OCI-LY7 (cell line): ENCODE data around the gene NF2. TPM values are rescaled to one million over a fixed set of nuclear protein-coding genes. Genes with fewer than 3 reads are reported as not detected.

Experiments used
- BruUV-seq: library from RNA; stranded (reverse); fragments of 400-500 nt; replicated peaks from 2 replicates; lab custom pipeline; 2021; lab: Mats Ljungman, UMichigan
- CTCF ChIA-PET: fragments of 300-600 bp; sonication (Branson Sonifier 250); formaldehyde crosslinking; loops from one replicate; lab custom pipeline; 2022; ENCODE audit warnings: antibody characterized with exemption; ENCODE audit not compliant: unreplicated experiment; lab: Charles Lee
- POLR2A ChIA-PET: fragments of 300-600 bp; sonication (Branson Sonifier 250); formaldehyde crosslinking; loops from one replicate; lab custom pipeline; 2022; ENCODE audit warnings: antibody characterized with exemption; lab: Charles Lee
- DNase-seq: peaks from one replicate; pipeline ENCODE4 v3.0.0-alpha.2; 2015; ENCODE audit warnings: low spot score
- H2AFZ ChIP-seq: fragments of 200-600 bp; sonication (generic), shearing (Covaris generic); 2 replicates; pipeline ENCODE4 v1.6.1; 2014; ENCODE audit warnings: mild to moderate bottlenecking, antibody characterized with exemption, low read length, moderate library complexity
- H3K27ac ChIP-seq: fragments of 200-600 bp; sonication (generic); 2 replicates; pipeline ENCODE4 v1.5.1; 2014; ENCODE audit warnings: mixed run types, low read depth, mild to moderate bottlenecking, moderate library complexity, low read length, inconsistent platforms; ENCODE audit not compliant: poor library complexity, severe bottlenecking
- H3K36me3 ChIP-seq: fragments of 200-600 bp; sonication (generic); 2 replicates; pipeline ENCODE4 v1.6.1; 2014; ENCODE audit warnings: mild to moderate bottlenecking, antibody characterized with exemption, low read length, moderate library complexity, mixed read lengths; ENCODE audit not compliant: insufficient read depth
- H3K4me1 ChIP-seq: fragments of 200-600 bp; sonication (generic); 2 replicates; pipeline ENCODE4 v1.5.1; 2014; ENCODE audit warnings: mild to moderate bottlenecking, low read length; ENCODE audit not compliant: insufficient read depth, poor library complexity, severe bottlenecking
- H3K4me2 ChIP-seq: fragments of 200-600 bp; sonication (generic); 2 replicates; pipeline ENCODE4 v1.6.1; 2014; ENCODE audit warnings: mild to moderate bottlenecking, low read length
- H3K4me3 ChIP-seq: fragments of 200-600 bp; sonication (generic); 2 replicates; pipeline ENCODE4 v1.5.1; 2014; ENCODE audit warnings: mild to moderate bottlenecking, low read depth, low read length; ENCODE audit not compliant: poor library complexity, severe bottlenecking
- H3K79me2 ChIP-seq: fragments of 200-600 bp; sonication (generic); 2 replicates; pipeline ENCODE4 v1.6.1; 2016; ENCODE audit warnings: low read depth, mild to moderate bottlenecking, low read length, moderate library complexity, mixed read lengths; ENCODE audit not compliant: insufficient read depth
- H3K9me2 ChIP-seq: fragments of 200-600 bp; sonication (generic); 2 replicates; pipeline ENCODE4 v1.6.1; 2016; ENCODE audit warnings: mild to moderate bottlenecking, low read length, mixed read lengths; ENCODE audit not compliant: insufficient read depth
- H3K9me3 ChIP-seq: fragments of 200-600 bp; sonication (generic); 2 replicates; pipeline ENCODE4 v1.6.1; 2014; ENCODE audit warnings: mild to moderate bottlenecking, mixed run types, low read length, mixed read lengths
- H4K20me1 ChIP-seq: fragments of 200-600 bp; sonication (generic); 2 replicates; pipeline ENCODE4 v1.6.1; 2014; ENCODE audit warnings: mild to moderate bottlenecking, antibody characterized with exemption, low read length, moderate library complexity, mixed read lengths; ENCODE audit not compliant: insufficient read depth
- EZH2phosphoT487 ChIP-seq: fragments of 200-600 bp; sonication (generic); IDR thresholded peaks from 2 replicates; pipeline ENCODE4 v1.6.1; 2018; ENCODE audit warnings: low read depth, borderline replicate concordance, mild to moderate bottlenecking, mixed run types, antibody characterized with exemption, low read length, moderate library complexity, mixed read lengths
- intact Hi-C: fragments of 100-400 bp; cut with micrococcal nuclease; formaldehyde crosslinking; loops from one replicate; pipeline ENCODE4 v1.10.0; 2022; ENCODE audit not compliant: unreplicated experiment
- total RNA-seq, 2 experiments: library from RNA; depleted of rRNA in 1 of 2; stranded (reverse); fragments of >200 nt in 1 of 2; shearing (Covaris generic) in 1 of 2; gene quantifications; 2 replicates each; pipeline ENCODE4 v1.2.3, GENCODE V29; 2014 to 2022
- TF ChIP-seq, protein P1 (sequence below): fragments of 200-600 bp; sonication (generic); conservative IDR thresholded peaks from 2 replicates; pipeline ENCODE4 v1.5.1; 2014; ENCODE audit warnings: mild to moderate bottlenecking, antibody characterized with exemption, low read length, moderate library complexity, mixed read lengths

NF2 gene
- total RNA-seq, 2 experiments from 2014 or later = 22.2 to 34.8 TPM

DNA sequence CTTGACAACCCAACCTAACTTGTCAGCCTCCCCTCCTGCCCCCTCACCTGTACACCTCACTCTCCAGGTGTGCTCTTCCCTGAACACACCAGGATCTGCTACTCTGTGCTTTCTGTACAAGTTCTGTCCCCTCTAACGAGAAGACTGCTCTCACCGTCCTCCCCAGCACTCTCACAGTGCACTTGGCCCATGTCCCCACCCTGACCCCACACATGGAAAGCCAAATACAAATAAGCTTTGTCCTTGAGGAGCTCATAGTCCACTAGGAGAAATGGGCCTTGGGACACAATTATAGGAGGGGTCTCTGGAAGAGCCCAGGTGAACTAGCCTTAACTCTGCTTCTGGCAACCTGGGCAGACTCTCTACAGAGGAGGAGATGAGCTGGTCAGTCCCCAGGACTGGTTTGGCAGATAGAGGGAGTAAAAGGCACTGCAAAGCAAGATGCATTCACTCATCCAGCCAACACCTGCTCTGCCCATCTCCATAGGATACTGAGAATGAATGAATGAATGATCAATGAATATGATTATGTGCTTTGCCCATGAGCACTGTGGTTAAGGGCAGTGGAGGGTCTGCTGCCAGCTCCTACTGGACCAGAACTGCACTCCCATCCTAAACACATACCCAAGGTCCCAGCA, 32.4 kb upstream of the NF2 start:
- CTCF ChIA-PET = no interaction called here

DNA sequence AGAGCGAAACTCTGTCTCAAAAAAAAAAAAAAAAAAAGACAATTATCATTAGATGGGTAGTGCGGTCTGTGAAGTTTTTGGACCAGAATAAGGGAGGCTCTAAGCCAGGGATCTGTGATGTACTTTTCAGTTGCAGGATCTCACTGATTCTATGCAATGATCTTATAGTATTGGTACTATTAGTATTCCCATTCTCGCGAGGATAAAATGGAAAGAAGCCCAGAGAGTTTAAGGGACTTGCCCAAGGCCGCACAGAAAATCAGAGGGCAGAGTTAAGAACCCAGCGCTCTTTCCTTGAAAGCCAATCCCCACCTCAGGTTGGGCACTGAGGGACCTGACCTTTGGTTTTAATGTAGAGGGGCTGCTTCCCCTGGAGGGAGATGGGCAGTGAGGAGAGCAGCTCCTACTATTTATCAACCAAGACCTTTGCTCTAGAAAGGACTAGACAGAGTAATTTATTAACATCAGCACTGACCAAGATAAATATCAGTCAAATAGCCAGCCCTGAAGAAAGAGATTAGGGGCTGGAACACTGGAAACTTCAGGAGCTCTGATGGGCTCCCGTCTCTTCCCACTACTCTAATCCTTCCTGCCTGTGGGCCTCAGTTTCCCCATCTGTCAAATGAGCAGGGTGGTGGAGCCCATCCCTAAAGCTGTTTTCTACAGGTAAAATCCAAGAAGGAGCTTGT, 28.5 kb upstream of the NF2 start:
- H4K20me1 ChIP-seq = no peaks in the 10 kb centered on the region
- peaks cover 3% of the 10 kb centered on the region for H3K4me1 ChIP-seq
- H3K27ac ChIP-seq = no peak overlapping the region
- no peak for TF ChIP-seq EZH2phosphoT487
- TF ChIP-seq, protein P1, sequence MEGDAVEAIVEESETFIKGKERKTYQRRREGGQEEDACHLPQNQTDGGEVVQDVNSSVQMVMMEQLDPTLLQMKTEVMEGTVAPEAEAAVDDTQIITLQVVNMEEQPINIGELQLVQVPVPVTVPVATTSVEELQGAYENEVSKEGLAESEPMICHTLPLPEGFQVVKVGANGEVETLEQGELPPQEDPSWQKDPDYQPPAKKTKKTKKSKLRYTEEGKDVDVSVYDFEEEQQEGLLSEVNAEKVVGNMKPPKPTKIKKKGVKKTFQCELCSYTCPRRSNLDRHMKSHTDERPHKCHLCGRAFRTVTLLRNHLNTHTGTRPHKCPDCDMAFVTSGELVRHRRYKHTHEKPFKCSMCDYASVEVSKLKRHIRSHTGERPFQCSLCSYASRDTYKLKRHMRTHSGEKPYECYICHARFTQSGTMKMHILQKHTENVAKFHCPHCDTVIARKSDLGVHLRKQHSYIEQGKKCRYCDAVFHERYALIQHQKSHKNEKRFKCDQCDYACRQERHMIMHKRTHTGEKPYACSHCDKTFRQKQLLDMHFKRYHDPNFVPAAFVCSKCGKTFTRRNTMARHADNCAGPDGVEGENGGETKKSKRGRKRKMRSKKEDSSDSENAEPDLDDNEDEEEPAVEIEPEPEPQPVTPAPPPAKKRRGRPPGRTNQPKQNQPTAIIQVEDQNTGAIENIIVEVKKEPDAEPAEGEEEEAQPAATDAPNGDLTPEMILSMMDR = no peak
- no peak overlapping the region for H2AFZ ChIP-seq
- ChIA-PET POLR2A (no interaction called here), CTCF (interaction anchor here (0.6 kb wide), 1 partner anchor 10 kb away, joined by 3 read pairs; no protein-coding TSS in a partner anchor)
- intact Hi-C loops = no loop called here
- no peak overlapping the region for H3K4me3 ChIP-seq
- H3K79me2 ChIP-seq = no peaks in the 10 kb centered on the region
- H3K36me3 ChIP-seq = no peaks in the 10 kb centered on the region
- H3K9me3 ChIP-seq = no peaks in the 10 kb centered on the region
- H3K9me2 ChIP-seq = no peaks in the 10 kb centered on the region
- no peak overlapping the region for H3K4me2 ChIP-seq
- no TSS peak for BruUV-seq
- DNase-seq = no peak

More for the DNA sequence above, 32.4 kb upstream of the NF2 start:
- Histone ChIP-seq H3K79me2 (no peaks in the 10 kb centered on the region), H3K9me3 (no peaks in the 10 kb centered on the region), H3K4me3 (no peak overlapping the region), H3K4me2 (no peak overlapping the region), H3K36me3 (peaks cover 5% of the 10 kb centered on the region; the same call in 1 of the 2 replicates), H3K4me1 (no peaks in the 10 kb centered on the region), H3K9me2 (no peaks in the 10 kb centered on the region), H3K27ac (no peak overlapping the region), H4K20me1 (no peaks in the 10 kb centered on the region), H2AFZ (no peak overlapping the region)
- no peak for TF ChIP-seq EZH2phosphoT487
- TF ChIP-seq, protein P1 = no peak
- no TSS peak for BruUV-seq
- no peak for DNase-seq
- intact Hi-C loops = no loop called here
- POLR2A ChIA-PET = interaction anchor here (1.1 to 1.3 kb wide), 2 partner anchors 17 to 26 kb away, joined by 3 to 4 read pairs; partner anchors contain the start of gene THOC5
